ENCODE data around the gene DDX24.

The DDX24 gene

GRCh38 chr14:94042433-94043091 is 38.4 kb downstream of the DDX24 start:
- no peaks in the 10 kb centered on the region for H3K9me3 ChIP-seq (ENCODE audit: control insufficient read depth, low read length)
- H3K36me3 ChIP-seq (ENCODE audit: control insufficient read depth, insufficient read depth, low read length) = peaks cover 5% of the 10 kb centered on the region
- H3K9ac ChIP-seq (ENCODE audit: low read length) = no peak overlapping the region
- no peaks in the 10 kb centered on the region for H3K27me3 ChIP-seq (ENCODE audit: control insufficient read depth, insufficient read depth, low read length)
- H3K4me3 ChIP-seq (ENCODE audit: low read length) = no peak overlapping the region
- H3K4me1 ChIP-seq (ENCODE audit: control insufficient read depth, insufficient read depth, low read length) = no peaks in the 10 kb centered on the region

GRCh38 chr14:94041551-94042346 is 39.3 kb downstream of the DDX24 start:
- Histone ChIP-seq H3K4me3 (ENCODE audit: low read length) (no peak overlapping the region), H3K27me3 (ENCODE audit: control insufficient read depth, insufficient read depth, low read length) (no peaks in the 10 kb centered on the region), H3K4me1 (ENCODE audit: control insufficient read depth, insufficient read depth, low read length) (no peaks in the 10 kb centered on the region), H3K9ac (ENCODE audit: low read length) (no peak overlapping the region), H3K9me3 (ENCODE audit: control insufficient read depth, low read length) (no peaks in the 10 kb centered on the region), H3K36me3 (ENCODE audit: control insufficient read depth, insufficient read depth, low read length) (peaks cover 5% of the 10 kb centered on the region)

GRCh38 chr14:94040796-94041195 is 40.2 kb downstream of the DDX24 start:
- H3K9me3 ChIP-seq (ENCODE audit: control insufficient read depth, low read length) = no peaks in the 10 kb centered on the region
- peaks cover 5% of the 10 kb centered on the region for H3K36me3 ChIP-seq (ENCODE audit: control insufficient read depth, insufficient read depth, low read length)
- no peaks in the 10 kb centered on the region for H3K27me3 ChIP-seq (ENCODE audit: control insufficient read depth, insufficient read depth, low read length)
- H3K9ac ChIP-seq (ENCODE audit: low read length) = no peak overlapping the region
- H3K4me3 ChIP-seq (ENCODE audit: low read length) = no peak overlapping the region
- no peaks in the 10 kb centered on the region for H3K4me1 ChIP-seq (ENCODE audit: control insufficient read depth, insufficient read depth, low read length)

GRCh38 chr14:94040247-94040646 is 40.8 kb downstream of the DDX24 start:
- no peaks in the 10 kb centered on the region for H3K27me3 ChIP-seq (ENCODE audit: control insufficient read depth, insufficient read depth, low read length)
- no peak overlapping the region for H3K4me3 ChIP-seq (ENCODE audit: low read length)
- H3K4me1 ChIP-seq (ENCODE audit: control insufficient read depth, insufficient read depth, low read length) = no peaks in the 10 kb centered on the region
- H3K36me3 ChIP-seq (ENCODE audit: control insufficient read depth, insufficient read depth, low read length) = peaks cover under 1% of the 10 kb centered on the region
- H3K9ac ChIP-seq (ENCODE audit: low read length) = no peak overlapping the region
- no peaks in the 10 kb centered on the region for H3K9me3 ChIP-seq (ENCODE audit: control insufficient read depth, low read length)

GRCh38 chr14:94038921-94039629 is 41.9 kb downstream of the DDX24 start:
- no peak overlapping the region for H3K4me3 ChIP-seq (ENCODE audit: low read length)
- H3K27me3 ChIP-seq (ENCODE audit: control insufficient read depth, insufficient read depth, low read length) = no peaks in the 10 kb centered on the region
- no peaks in the 10 kb centered on the region for H3K36me3 ChIP-seq (ENCODE audit: control insufficient read depth, insufficient read depth, low read length)
- H3K4me1 ChIP-seq (ENCODE audit: control insufficient read depth, insufficient read depth, low read length) = no peaks in the 10 kb centered on the region
- no peaks in the 10 kb centered on the region for H3K9me3 ChIP-seq (ENCODE audit: control insufficient read depth, low read length)
- no peak overlapping the region for H3K9ac ChIP-seq (ENCODE audit: low read length)

- Histone ChIP-seq H3K36me3 (ENCODE audit: control insufficient read depth, insufficient read depth, low read length) (no peaks in the 10 kb centered on the region), H3K27me3 (ENCODE audit: control insufficient read depth, insufficient read depth, low read length) (no peaks in the 10 kb centered on the region), H3K4me1 (ENCODE audit: control insufficient read depth, insufficient read depth, low read length) (no peaks in the 10 kb centered on the region), H3K4me3 (ENCODE audit: low read length) (no peak overlapping the region), H3K9ac (ENCODE audit: low read length) (no peak overlapping the region), H3K9me3 (ENCODE audit: control insufficient read depth, low read length) (no peaks in the 10 kb centered on the region)
Measured at GRCh38 chr14:94038510-94038909, 42.5 kb downstream of the DDX24 start.

GRCh38 chr14:94037954-94038353 is 43.0 kb downstream of the DDX24 start:
- Histone ChIP-seq H3K27me3 (ENCODE audit: control insufficient read depth, insufficient read depth, low read length) (no peaks in the 10 kb centered on the region), H3K9ac (ENCODE audit: low read length) (no peak overlapping the region), H3K36me3 (ENCODE audit: control insufficient read depth, insufficient read depth, low read length) (no peaks in the 10 kb centered on the region), H3K4me3 (ENCODE audit: low read length) (no peak overlapping the region), H3K9me3 (ENCODE audit: control insufficient read depth, low read length) (no peaks in the 10 kb centered on the region), H3K4me1 (ENCODE audit: control insufficient read depth, insufficient read depth, low read length) (no peaks in the 10 kb centered on the region)

GRCh38 chr14:94036313-94037167 is 44.5 kb downstream of the DDX24 start:
- Histone ChIP-seq H3K4me1 (ENCODE audit: control insufficient read depth, insufficient read depth, low read length) (no peaks in the 10 kb centered on the region), H3K36me3 (ENCODE audit: control insufficient read depth, insufficient read depth, low read length) (no peaks in the 10 kb centered on the region), H3K9ac (ENCODE audit: low read length) (no peak overlapping the region), H3K4me3 (ENCODE audit: low read length) (no peak overlapping the region), H3K9me3 (ENCODE audit: control insufficient read depth, low read length) (no peaks in the 10 kb centered on the region), H3K27me3 (ENCODE audit: control insufficient read depth, insufficient read depth, low read length) (no peaks in the 10 kb centered on the region)

GRCh38 chr14:94034886-94035285 is 46.1 kb downstream of the DDX24 start:
- Histone ChIP-seq H3K9ac (ENCODE audit: low read length) (no peak overlapping the region), H3K4me3 (ENCODE audit: low read length) (no peak overlapping the region), H3K4me1 (ENCODE audit: control insufficient read depth, insufficient read depth, low read length) (no peaks in the 10 kb centered on the region), H3K27me3 (ENCODE audit: control insufficient read depth, insufficient read depth, low read length) (no peaks in the 10 kb centered on the region), H3K36me3 (ENCODE audit: control insufficient read depth, insufficient read depth, low read length) (no peaks in the 10 kb centered on the region), H3K9me3 (ENCODE audit: control insufficient read depth, low read length) (no peaks in the 10 kb centered on the region)

- Histone ChIP-seq H3K9me3 (ENCODE audit: control insufficient read depth, low read length) (no peaks in the 10 kb centered on the region), H3K4me1 (ENCODE audit: control insufficient read depth, insufficient read depth, low read length) (peaks cover 26% of the 10 kb centered on the region), H3K27me3 (ENCODE audit: control insufficient read depth, insufficient read depth, low read length) (no peaks in the 10 kb centered on the region), H3K9ac (ENCODE audit: low read length) (no peak overlapping the region), H3K36me3 (ENCODE audit: control insufficient read depth, insufficient read depth, low read length) (no peaks in the 10 kb centered on the region), H3K4me3 (ENCODE audit: low read length) (no peak overlapping the region)
Measured at GRCh38 chr14:94031883-94032279, 49.1 kb downstream of the DDX24 start.

GRCh38 chr14:94031161-94031882 is 49.7 kb downstream of the DDX24 start:
- no peak overlapping the region for H3K9ac ChIP-seq (ENCODE audit: low read length)

More at GRCh38 chr14:94031161-94031882, 49.7 kb downstream of the DDX24 start:
- Histone ChIP-seq H3K4me3 (ENCODE audit: low read length) (no peak overlapping the region), H3K36me3 (ENCODE audit: control insufficient read depth, insufficient read depth, low read length) (no peaks in the 10 kb centered on the region), H3K4me1 (ENCODE audit: control insufficient read depth, insufficient read depth, low read length) (peaks cover 28% of the 10 kb centered on the region), H3K27me3 (ENCODE audit: control insufficient read depth, insufficient read depth, low read length) (no peaks in the 10 kb centered on the region), H3K9me3 (ENCODE audit: control insufficient read depth, low read length) (no peaks in the 10 kb centered on the region)
